Hematopoietic multipotent progenitor cell treated with erythropoietin and hydrocortisone succinate and interleukin-3 and kit ligand, for 8 days (in vitro differentiated cells): ENCODE results near the gene GSK3A.

ENCODE experiments used
- DNase-seq: peaks from one replicate; pipeline ENCODE4 v3.0.0-alpha.2; 2015

Gene GSK3A

GRCh38 chr19:42280815-42281145 is 38.4 kb upstream of the GSK3A start:
- no peak for DNase-seq

DNA sequence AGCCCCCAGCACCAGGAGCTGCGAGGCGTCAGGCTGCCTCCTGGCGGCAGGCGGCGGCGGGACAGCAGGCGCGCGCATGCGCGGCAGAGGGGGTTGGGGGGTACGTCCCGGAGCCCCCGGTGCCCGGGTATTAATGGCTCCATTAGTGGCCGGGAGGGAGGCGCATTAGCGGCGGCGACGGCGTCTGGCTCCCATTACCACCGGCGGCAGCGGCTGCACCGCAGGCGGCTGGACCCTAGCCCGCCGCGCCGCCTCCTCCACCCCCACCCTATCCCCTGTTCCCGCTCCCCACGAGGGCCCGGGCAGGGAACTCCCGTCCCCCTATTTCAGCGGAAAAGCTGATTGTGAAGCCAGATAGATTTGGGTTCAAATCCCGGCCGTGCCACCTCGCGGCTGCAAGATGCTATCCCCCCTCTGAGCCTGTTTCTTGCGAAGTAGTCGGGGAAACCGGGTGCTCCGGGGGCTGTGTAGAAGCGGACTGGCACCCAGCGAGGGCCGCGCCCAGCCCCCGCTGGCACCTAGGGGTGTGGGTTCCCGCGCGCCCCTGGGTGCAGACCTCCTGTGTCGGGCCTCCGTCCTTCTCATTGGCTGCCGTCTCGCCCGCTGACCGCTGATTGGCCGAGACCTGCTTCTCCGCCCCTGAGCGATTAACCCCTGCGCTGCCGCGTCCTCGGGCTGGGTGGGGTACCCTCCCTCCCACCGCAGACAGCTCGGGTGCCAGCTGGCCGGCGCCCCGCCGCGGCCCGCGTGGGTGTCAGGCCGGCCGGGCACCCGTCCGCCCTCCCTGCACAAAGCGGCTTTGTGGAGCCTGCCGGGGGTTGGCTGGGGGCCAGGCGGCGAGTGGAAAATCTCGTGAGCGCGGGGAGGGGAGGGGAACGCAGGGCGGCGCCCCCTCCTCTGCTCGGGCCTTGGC is 37.8 kb upstream of the GSK3A start:
- peak; percentile 96 for DNase-seq

DNA sequence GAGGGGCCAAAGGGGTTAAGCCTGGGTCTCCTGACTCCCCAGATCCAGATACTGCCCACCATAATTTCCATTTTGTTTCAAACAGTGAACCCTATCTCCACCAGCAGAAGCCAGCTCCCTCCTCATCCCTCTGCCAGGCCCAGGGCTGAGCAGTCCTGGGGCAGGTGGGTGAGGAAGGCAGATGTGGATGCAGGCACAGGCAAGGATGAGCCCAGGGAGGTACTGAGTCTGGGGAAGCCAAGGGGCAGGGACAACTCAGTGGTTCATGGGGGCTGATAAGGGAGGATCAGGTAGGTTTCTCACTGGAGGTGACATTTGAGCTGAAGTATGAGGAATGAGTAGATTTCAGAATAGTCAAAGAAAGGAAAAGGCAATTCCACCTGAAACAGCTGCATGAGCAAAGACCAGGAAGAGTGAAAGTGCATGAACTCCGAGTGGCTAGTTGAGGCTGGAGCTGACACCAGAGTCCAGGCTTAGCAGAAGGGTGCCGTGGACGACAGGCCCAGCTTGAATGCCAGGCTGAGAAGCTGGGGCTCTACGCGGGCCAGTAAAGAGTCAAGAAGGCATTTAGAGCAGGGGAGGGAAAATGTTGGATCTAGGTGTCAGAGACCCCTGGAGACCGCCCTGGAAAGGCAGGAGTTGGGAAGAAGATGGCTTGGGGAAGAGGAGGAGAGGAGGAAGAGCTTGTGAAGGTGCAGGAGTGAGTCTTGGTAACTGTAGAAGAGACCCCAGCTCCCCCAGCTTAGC is 36.9 kb upstream of the GSK3A start:
- no peak for DNase-seq

DNA sequence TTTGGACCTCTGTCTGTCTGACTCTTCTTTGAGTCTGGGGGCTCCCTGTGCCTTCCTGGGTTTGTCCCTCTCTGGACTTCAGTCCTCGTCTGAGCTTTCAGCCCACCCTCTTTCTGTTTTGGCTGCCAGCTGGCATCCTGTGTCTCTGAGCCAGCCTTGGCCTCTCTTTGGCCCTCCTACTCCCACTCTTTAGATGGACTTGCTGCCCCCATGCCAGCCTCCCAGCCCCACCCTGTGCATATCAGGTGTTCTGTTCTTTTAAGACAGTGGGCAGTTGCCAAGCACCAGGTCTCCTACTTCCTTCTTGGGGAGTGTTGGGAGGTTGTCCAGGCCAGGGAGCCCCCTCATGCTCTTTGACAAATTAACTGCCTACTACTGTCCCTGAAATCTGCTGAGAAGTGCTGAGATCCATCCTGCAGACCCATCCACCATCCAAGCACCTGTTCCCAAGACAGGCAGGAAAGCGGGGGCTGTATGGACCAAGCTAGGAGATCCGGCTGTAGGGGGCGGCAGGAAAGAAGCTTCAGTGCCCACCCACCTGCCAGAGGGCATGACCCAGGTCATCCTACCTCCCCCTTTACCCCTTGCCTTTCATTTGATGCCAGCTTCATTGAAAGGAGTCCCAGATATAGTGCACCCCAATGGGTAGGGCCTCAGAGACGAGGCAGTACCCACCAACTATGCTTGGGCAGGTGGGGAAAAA is 36.2 kb upstream of the GSK3A start:
- no peak for DNase-seq

- DNase-seq, result no peak
Measured at GRCh38 chr19:42277821-42278451, 35.5 kb upstream of the GSK3A start.

DNA sequence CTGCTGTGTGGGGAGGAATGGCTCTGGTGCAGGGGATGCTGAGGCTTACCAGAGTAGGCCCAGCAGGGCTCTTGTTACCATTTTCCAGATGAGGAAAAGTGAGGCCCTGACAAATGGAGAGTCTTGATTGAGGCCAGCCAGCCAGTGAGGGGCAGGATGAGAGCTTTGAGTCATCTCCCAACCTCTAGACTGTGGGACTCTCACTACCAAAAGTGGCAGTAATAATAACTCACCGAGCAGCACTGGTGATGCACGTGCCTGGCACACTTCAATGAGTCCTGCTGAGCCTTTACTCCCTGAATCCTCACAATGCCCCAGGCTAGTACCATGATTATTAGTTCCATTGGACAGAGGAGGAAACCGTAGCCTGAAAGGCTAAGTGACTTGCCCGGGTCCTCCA is 34.4 kb upstream of the GSK3A start:
- DNase-seq, result no peak

- DNase-seq, result no peak
Measured at GRCh38 chr19:42276284-42276683, 33.9 kb upstream of the GSK3A start.

- DNase-seq, result no peak
Measured at GRCh38 chr19:42275517-42275916, 33.1 kb upstream of the GSK3A start.

DNA sequence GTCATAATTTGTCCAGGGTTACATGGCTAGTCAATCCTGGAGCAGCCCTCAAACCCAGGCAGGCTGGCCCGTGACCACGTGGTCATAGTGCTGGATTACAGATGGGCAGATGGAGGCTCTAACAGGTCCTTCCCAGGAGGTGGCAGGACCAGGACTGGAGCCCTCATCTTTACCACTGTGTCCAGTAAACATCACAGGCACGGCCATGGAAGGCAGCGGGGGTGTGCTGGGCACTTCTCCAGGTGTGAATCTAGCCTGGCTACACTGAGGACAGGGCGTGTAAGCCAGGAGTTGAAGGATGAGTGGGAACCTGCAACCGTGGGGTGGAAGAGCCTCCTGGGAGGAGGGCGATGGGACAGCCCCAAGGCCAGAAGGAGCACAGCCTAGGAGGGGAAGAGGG is 32.7 kb upstream of the GSK3A start:
- DNase-seq, result no peak

DNA sequence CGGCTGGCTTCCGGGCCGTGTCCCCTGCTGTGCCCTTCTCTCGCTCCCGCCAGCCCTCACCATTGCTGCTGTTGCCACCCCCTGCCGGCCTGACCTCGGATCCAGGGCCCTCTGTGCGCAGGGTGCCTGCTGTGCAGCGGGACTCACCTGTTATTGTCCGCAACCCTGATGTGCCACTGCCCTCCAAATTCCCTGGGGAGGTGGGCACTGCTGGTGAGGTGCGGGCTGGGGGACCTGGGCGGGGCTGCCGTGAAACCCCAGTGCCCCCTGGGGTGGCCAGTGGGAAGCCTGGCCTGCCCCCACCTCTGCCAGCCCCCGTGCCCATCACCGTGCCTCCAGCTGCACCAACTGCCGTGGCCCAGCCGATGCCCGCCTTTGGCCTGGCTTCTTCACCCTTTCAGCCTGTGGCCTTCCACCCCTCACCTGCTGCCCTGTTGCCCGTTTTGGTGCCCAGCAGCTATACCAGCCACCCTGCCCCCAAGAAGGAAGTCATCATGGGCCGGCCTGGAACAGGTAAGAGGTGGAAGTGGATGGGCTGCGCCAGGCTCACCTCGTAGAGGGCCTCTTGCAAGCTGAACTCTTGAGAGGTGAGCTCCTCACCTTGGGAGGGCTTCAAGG is 31.8 kb upstream of the GSK3A start:
- DNase-seq, result no peak

DNA sequence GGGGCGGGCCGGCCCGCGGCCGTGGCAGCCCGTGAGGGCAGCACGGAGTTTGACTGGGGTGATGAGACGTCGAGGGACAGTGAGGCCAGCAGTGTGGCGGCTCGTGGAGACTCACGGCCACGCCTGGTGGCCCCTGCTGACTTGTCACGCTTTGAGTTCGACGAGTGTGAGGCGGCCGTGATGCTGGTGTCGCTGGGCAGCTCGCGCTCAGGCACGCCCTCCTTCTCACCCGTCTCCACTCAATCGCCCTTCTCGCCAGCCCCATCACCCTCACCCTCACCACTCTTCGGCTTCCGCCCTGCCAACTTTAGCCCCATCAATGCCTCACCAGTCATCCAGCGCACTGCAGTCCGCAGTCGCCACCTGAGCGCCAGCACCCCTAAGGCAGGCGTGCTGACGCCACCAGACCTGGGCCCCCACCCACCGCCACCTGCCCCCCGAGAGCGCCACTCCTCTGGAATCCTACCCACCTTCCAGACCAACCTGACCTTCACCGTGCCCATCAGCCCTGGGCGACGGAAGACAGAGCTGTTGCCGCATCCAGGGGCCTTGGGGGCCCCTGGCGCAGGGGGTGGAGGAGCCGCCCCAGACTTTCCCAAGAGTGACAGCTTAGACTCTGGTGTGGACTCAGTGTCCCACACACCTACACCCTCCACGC is 31.1 kb upstream of the GSK3A start:
- DNase-seq, result no peak

DNA sequence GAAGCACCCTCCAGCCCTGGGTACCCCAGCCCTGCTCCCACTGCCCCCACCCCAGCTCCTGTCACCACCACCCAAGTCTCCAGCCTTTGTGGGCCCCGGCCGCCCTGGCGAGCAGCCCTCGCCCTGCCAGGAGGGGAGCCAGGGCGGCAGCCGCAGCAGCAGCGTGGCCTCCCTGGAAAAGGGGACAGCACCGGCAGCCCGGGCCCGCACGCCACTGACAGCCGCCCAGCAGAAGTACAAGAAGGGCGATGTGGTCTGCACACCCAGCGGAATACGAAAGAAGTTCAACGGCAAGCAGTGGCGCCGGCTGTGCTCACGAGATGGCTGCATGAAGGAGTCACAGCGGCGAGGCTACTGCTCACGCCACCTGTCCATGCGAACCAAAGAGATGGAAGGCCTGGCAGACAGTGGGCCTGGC is 30.6 kb upstream of the GSK3A start:
- DNase-seq, result no peak

- no peak for DNase-seq
Measured at GRCh38 chr19:42272535-42272897, 30.1 kb upstream of the GSK3A start.

DNA sequence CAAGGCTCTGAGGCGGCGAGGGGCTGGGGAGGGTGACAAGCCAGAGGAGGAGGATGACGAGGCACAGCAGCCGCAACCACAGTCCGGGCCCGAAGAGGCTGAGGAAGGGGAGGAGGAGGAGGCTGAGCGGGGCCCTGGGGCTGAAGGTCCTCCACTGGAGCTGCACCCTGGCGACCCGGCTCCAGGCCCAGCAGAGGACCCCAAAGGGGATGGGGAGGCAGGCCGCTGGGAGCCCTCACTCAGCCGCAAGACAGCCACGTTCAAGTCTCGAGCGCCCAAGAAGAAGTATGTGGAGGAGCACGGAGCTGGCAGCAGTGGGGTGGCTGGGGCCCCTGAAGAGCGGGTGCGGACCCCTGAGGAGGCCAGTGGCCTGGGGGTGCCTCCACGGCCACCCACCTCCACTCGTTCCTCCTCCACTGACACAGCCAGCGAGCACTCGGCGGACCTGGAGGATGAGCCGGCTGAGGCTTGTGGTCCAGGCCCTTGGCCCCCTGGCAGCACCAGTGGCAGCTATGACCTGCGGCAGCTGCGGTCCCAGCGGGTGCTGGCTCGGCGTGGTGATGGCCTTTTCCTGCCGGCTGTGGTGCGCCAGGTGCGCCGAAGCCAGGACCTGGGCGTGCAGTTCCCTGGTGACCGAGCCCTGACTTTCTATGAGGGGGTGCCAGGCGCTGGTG is 29.6 kb upstream of the GSK3A start:
- no peak for DNase-seq

DNA sequence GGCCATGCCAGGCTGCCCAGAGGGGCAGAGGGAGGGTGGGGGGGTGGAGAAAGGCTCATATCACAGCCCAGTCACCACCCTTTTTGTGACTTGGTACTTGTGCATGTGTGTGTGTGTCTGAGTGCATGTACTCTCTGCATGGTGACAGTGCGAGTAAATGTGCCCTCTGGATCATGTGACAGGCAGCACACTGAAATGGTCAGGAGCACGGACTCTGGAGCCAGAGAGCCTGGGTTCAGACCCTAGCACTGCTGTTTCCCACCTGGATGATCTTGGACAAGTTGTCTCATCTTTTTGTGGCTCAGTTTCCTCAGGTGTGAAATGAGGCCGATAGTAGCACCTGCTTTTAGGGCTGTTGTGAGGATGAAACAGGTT is 28.6 kb upstream of the GSK3A start:
- DNase-seq, result peak; percentile 54

DNA sequence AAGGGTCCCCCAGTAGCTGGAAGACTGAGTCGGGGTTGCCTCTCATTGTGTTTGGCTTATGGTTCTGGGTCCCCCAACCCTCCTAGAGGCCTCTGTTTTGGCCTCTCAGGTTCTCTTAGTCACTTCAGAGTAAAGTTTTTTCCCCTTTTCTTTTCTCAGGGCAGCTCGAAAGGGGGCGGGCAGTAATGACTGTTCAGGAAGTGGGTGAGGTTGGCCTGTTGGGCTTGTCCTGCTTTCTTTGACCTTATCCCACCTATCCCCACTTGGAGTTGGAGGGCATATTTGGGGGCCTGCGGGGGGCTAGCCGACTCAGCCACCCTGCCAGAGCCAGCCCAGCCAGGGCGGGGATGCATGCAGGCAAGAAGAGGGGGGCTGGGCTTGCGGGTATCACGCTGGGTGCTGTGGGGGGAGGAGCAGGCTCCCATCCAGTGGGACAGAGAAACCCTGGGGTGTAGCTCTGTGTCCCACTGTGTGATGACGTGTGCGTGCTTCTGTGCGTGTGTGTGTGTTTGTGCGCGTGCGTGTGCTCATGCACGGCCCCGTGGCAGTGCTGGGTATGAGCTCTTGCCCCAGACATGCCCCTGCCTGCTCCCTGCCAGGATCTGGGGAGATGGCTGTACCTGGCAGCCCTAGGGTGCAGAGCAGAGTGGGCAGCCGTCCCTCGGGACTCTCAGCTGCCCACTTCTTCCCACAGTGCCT is 28.1 kb upstream of the GSK3A start:
- DNase-seq, result peak; percentile 86

GRCh38 chr19:42269478-42270345 is 27.3 kb upstream of the GSK3A start:
- no peak for DNase-seq

DNA sequence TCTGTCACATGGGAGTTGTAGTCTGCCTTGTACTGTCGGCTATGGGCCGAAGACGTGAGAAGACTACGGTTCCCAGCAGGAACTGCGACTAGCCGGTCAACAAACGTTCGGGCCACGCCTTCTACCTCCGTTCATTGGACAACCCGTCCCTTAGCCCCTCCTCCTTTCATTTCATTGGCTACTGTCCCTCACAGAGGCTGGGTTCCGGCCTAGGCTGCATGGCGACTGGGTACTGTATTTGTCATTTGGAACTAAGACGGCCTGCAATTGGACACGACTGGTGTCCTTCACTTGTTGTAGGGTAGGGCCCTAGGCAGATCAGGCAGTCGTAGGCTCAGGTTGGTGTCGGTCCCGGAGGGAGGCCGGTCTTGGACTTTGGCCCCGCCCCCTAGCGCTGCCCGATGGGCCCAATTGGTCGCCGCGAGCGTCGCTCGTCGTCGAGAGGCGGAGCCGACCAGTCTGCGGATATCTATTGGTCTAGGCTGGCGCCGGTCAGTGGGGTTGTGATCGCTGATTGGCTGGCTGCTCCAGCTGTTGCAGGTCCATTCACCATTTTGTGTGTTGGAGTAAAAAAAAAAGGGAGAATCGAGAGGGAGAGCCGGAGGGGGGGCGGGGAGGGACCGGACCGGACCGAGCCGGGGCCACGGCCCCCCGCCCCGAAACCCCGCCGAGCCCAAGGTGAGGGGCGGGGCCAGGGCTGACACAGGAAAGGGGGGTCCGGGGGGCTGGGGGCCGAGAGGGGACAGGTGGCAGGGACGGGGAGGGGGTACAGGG is 26.5 kb upstream of the GSK3A start, which contains the start of gene CIC:
TSS of gene CIC (plus strand) at position 549 of the 774 bp plus-strand sequence. CDS start 2,532 bp downstream, outside the sequence.
- peak; percentile 100 for DNase-seq

- peak; percentile 100 for DNase-seq
Measured at GRCh38 chr19:42268142-42268703, 25.8 kb upstream of the GSK3A start.
